Right lobe of liver (tissue), 4 donors: ENCODE results near the gene BMX.

Experiments
- POLR2A ChIP-seq: fragments of 450-650 bp; IDR thresholded peaks from one replicate; pipeline ENCODE4 v1.6.1; 2017; ENCODE audit warnings: antibody characterized with exemption, mild to moderate bottlenecking
- TF ChIP-seq, protein P1 (sequence below), 4 donors: fragments of 200-600 bp in 3 of 4; fragments of 450-650 bp in 1 of 4; IDR thresholded peaks; one replicate each; pipeline versions ENCODE4 v1.5.1 to v1.8.0; 2016 to 2022; ENCODE audit warnings: antibody characterized with exemption in 4 of 4, mild to moderate bottlenecking in 2 of 4
- donor health status: DM: no; HTN: no; CAD: no.
- donor health status: DM: no; HTN: no; CAD: no.
- donor health status: DM: no; HTN: yes; CAD: no.

DNA sequence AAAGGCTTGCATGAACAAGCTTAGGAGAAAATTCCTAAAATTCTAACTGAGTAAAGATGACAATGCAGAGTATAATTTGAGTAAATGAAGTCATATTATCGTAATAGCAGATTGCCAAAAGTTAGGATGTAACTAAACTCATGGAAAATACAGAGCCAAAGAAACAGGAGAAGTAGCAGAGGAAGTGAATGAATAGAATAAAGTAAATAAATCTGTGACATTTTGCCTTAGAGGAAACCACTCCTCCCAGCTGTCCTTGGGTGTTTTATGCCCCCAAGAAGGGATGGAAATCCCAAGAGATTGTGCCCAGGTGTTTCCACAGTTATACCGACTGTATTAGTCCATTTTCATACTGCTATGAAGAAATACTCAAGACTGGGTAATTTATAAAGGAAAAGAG, 1.9 kb upstream of the BMX start:
- TF ChIP-seq, protein P1, sequence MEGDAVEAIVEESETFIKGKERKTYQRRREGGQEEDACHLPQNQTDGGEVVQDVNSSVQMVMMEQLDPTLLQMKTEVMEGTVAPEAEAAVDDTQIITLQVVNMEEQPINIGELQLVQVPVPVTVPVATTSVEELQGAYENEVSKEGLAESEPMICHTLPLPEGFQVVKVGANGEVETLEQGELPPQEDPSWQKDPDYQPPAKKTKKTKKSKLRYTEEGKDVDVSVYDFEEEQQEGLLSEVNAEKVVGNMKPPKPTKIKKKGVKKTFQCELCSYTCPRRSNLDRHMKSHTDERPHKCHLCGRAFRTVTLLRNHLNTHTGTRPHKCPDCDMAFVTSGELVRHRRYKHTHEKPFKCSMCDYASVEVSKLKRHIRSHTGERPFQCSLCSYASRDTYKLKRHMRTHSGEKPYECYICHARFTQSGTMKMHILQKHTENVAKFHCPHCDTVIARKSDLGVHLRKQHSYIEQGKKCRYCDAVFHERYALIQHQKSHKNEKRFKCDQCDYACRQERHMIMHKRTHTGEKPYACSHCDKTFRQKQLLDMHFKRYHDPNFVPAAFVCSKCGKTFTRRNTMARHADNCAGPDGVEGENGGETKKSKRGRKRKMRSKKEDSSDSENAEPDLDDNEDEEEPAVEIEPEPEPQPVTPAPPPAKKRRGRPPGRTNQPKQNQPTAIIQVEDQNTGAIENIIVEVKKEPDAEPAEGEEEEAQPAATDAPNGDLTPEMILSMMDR (IDR thresholded peaks at IDR 0.05), result no peak
- no peak for TF ChIP-seq POLR2A
